ENCODE data around the gene ATXN2L. TPM values are rescaled to one million over a fixed set of nuclear protein-coding genes. Genes with fewer than 3 reads are reported as not detected.

The ATXN2L gene
- total RNA-seq, 1 experiment from 2014 or later: 264 TPM

GRCh38 chr16:28829747-28830146 is 6.9 kb downstream of the ATXN2L start:
- ChIA-PET POLR2A (no interaction called here), RAD21 (ENCODE audit: low non-redundant PET in 1 of 2, low total read pairs in 2 of 2, uncharacterized antibody in 2 of 2, unreplicated experiment in 2 of 2) (no interaction called here), CTCF (no interaction called here)
- Histone ChIP-seq H3K9me2 (ENCODE audit: insufficient read depth) (no peaks in the 10 kb centered on the region), H3K27me3 (ENCODE audit: insufficient read depth, low read length) (no peaks in the 10 kb centered on the region), H3K9ac (ENCODE audit: low read length) (no peak overlapping the region), H3K9me3 (ENCODE audit: control insufficient read depth in 1 of 2, insufficient read depth in 1 of 2, low read depth in 1 of 2, low read length in 2 of 2) (no peaks in the 10 kb centered on the region), H2AFZ (ENCODE audit: low read depth, low read length, poor library complexity, severe bottlenecking) (no peak overlapping the region), H4K20me1 (ENCODE audit: insufficient read depth) (peaks cover 13% of the 10 kb centered on the region; the same call in 1 of the 2 replicates), H3K4me2 (ENCODE audit: low read length) (no peak overlapping the region), H3K4me1 (ENCODE audit: control insufficient read depth in 1 of 2, insufficient read depth in 2 of 2, low read length in 2 of 2) (peaks cover 5 to 7% of the 10 kb centered on the region in 2 experiments; a peak in 3 of 4 replicates), H3K36me3 (ENCODE audit: control insufficient read depth in 1 of 2, insufficient read depth in 2 of 2, low read length in 2 of 2) (peaks cover 81 to 94% of the 10 kb centered on the region in 2 experiments), H3K27ac (ENCODE audit: low read depth, low read length) (no peak overlapping the region), H3K4me3 (replicated peaks in 1 of 2; ENCODE audit: low read depth in 1 of 2, low read length in 2 of 2) (no peak overlapping the region), H3K79me2 (ENCODE audit: insufficient read depth, low read length) (peaks cover 90% of the 10 kb centered on the region)
- no TSS peak for BruUV-seq (replicated peaks)
- no peak for DNase-seq (ENCODE audit: low read depth, low spot score)
- intact Hi-C loops (cut with micrococcal nuclease): no loop called here
- no peak for TF ChIP-seq CBX3 (IDR thresholded peaks at IDR 0.05; ENCODE audit: low read depth)
- no peak for TF ChIP-seq EZH2phosphoT487 (IDR thresholded peaks at IDR 0.05; ENCODE audit: borderline replicate concordance)
- no peak for TF ChIP-seq ELF1 (IDR thresholded peaks at IDR 0.05; ENCODE audit: borderline replicate concordance, low read depth)
- TF ChIP-seq SIN3A (IDR thresholded peaks at IDR 0.05; ENCODE audit: low read depth): no peak
- TF ChIP-seq JUND (IDR thresholded peaks at IDR 0.05): no peak
- TF ChIP-seq CTCF (IDR thresholded peaks at IDR 0.05 in 2 of 3, conservative IDR thresholded peaks at IDR 0.05 in 1 of 3; ENCODE audit: borderline replicate concordance in 1 of 3, insufficient read depth in 1 of 3, low read depth in 2 of 3, low read length in 2 of 3): no peak
- ATAC-seq: no peak

- ChIA-PET RAD21 (ENCODE audit: low non-redundant PET in 1 of 2, low total read pairs in 2 of 2, uncharacterized antibody in 2 of 2, unreplicated experiment in 2 of 2) (no interaction called here), CTCF (interaction anchor here (1.4 kb wide), 1 partner anchor 15 kb away, joined by 4 read pairs; the partner anchor contains the start of gene TUFM), POLR2A (no interaction called here)
- Histone ChIP-seq H3K9ac (ENCODE audit: low read length) (no peak overlapping the region), H3K4me2 (ENCODE audit: low read length) (no peak overlapping the region), H3K9me2 (ENCODE audit: insufficient read depth) (no peaks in the 10 kb centered on the region), H2AFZ (ENCODE audit: low read depth, low read length, poor library complexity, severe bottlenecking) (no peak overlapping the region), H3K36me3 (ENCODE audit: control insufficient read depth in 1 of 2, insufficient read depth in 2 of 2, low read length in 2 of 2) (peaks cover 82 to 96% of the 10 kb centered on the region in 2 experiments), H4K20me1 (ENCODE audit: insufficient read depth) (peaks cover 12% of the 10 kb centered on the region; the same call in 1 of the 2 replicates), H3K4me1 (ENCODE audit: control insufficient read depth in 1 of 2, insufficient read depth in 2 of 2, low read length in 2 of 2) (no peaks in the 10 kb centered on the region), H3K4me3 (replicated peaks in 1 of 2; ENCODE audit: low read depth in 1 of 2, low read length in 2 of 2) (no peak overlapping the region), H3K79me2 (ENCODE audit: insufficient read depth, low read length) (peaks cover 82% of the 10 kb centered on the region), H3K9me3 (ENCODE audit: control insufficient read depth in 1 of 2, insufficient read depth in 1 of 2, low read depth in 1 of 2, low read length in 2 of 2) (no peaks in the 10 kb centered on the region), H3K27ac (ENCODE audit: low read depth, low read length) (no peak overlapping the region), H3K27me3 (ENCODE audit: insufficient read depth, low read length) (no peaks in the 10 kb centered on the region)
- no TSS peak for BruUV-seq (replicated peaks)
- TF ChIP-seq EZH2 (IDR thresholded peaks at IDR 0.05) (no peak), SP1 (IDR thresholded peaks at IDR 0.05; ENCODE audit: low read depth) (no peak), JUND (IDR thresholded peaks at IDR 0.05) (no peak), SRF (IDR thresholded peaks at IDR 0.05; ENCODE audit: low read depth) (no peak), YY1 (IDR thresholded peaks at IDR 0.05; ENCODE audit: extremely low read depth, insufficient replicate concordance, low read depth, low read length) (no peak), POLR2A (IDR thresholded peaks at IDR 0.05; ENCODE audit: borderline replicate concordance, extremely low read depth, insufficient read depth, insufficient read length) (no peak), EZH2phosphoT487 (IDR thresholded peaks at IDR 0.05; ENCODE audit: borderline replicate concordance) (no peak), CBX3 (IDR thresholded peaks at IDR 0.05; ENCODE audit: low read depth) (no peak), RAD21 (IDR thresholded peaks at IDR 0.05; ENCODE audit: low read depth) (no peak), MAX (IDR thresholded peaks at IDR 0.05) (no peak), POLR2AphosphoS5 (IDR thresholded peaks at IDR 0.05; ENCODE audit: low read depth, low read length) (no peak), CEBPB (IDR thresholded peaks at IDR 0.05; ENCODE audit: low read depth) (no peak), REST (IDR thresholded peaks at IDR 0.05; ENCODE audit: low read depth) (no peak)
- no peak for DNase-seq (ENCODE audit: low read depth, low spot score)
- intact Hi-C loops (cut with micrococcal nuclease): no loop called here
- ATAC-seq: no peak
Observed at GRCh38 chr16:28830531-28830930, 7.7 kb downstream of the ATXN2L start.
